GM18873 (cell line): ENCODE measurements around the gene PARD3.
"Not testable (repeated sequence)": the region's sequence is repeated elsewhere in the genome, so short reads cannot be mapped to it uniquely, and the experiment has no call there.

Experiments used
- ATAC-seq: cut with Tn5 transposase; IDR thresholded peaks from one replicate; pipeline ENCODE4 v1.9.1; 2021; ENCODE audit warnings: mild to moderate bottlenecking, moderate library complexity, moderate number of reproducible peaks; ENCODE audit not compliant: unreplicated experiment, low FRiP score

The PARD3 gene

GRCh38 chr10:34721208-34721840 lies 93.8 kb downstream of the PARD3 start:
- ATAC-seq: no peak

- no peak for ATAC-seq
Measured at GRCh38 chr10:34719746-34720145, 95.3 kb downstream of the PARD3 start.

GRCh38 chr10:34719328-34719727 lies 95.8 kb downstream of the PARD3 start:
- no peak for ATAC-seq

DNA sequence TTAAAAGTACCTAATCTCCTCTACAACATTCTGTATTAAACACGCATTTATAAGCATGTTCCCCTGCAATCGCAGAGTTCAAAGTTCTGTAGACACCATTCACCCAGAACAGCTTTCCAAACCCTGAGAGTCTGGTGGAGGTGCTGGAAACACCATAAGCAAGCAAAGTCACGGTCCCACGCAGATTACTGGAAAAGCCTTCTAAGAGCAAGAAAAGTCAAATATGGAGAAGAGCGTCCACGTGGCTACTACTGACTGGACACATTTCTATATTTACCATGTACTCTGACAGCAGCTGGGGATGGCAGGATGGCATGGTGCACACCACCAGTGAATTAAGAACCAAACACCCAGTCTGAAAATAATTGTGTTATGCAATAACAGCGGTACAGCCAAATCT lies 97.7 kb downstream of the PARD3 start:
- ATAC-seq: no peak

DNA sequence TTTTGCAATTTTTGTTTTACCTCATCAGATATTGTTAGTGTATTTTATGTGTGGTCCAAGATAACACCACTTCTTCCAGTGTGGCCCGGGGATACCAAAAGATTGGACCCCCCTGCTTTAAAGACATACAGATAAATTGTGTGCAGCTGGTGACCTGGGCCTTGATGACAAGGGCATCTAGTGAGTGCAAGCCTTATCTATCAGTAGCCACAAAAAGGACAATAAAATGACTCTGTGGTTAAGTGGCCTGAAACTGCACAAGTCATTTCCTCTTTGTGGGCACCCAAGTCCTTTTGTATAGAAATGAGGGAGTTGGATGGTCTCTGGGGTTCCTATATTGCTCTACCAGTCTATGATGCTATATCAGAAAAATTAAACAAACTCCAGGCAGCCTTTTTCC lies 98.1 kb downstream of the PARD3 start:
- ATAC-seq: peak; percentile 69

DNA sequence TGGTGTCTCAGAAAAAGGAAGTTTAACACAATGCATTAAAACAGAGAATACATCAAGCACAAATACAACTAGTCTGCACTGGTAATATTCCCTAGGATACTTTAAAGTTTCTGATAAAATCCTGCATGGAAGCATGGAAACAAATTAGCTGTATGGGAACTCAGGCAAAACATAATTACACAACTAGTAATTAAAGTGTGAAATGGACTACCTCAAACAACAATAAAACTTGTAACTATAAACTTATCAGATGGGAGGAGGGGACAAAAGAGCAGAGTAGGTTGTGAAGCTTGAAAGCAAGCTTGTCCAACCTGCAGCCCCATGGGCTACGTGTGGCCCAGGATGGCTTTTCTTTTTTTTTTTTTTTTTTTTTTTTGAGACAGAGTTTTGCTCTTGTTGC lies 98.9 kb downstream of the PARD3 start:
- ATAC-seq: no peak

DNA sequence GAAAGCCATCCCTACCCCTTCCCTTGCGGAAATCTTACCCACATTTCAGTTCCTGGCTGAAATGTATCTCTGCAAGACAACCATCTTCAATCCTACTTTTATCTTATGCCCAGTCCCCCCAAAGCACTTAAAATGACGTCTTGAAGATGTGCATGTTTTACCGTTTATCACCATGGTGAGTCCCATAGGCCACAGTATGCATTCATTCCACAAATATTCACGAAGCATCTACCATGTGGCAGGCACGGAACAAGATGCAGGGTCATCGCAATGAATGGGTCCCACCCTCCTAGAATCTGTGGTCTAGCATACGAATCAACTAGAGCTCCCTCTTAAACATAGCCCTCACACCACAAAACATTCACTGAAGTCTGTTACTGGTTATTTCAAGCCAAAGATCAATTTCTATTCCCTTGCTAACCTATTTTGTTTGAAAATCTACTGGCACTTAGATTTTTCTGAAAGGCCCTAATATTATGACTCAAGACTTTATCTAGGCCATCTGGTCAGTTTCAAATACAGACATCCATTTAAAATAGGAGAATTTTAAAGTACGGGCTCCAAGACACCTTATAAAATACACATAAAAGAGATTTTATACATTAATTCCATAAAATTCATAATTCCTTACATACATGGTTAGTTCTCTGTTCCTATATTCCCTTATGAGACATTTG lies 99.4 kb downstream of the PARD3 start:
- ATAC-seq: no peak

DNA sequence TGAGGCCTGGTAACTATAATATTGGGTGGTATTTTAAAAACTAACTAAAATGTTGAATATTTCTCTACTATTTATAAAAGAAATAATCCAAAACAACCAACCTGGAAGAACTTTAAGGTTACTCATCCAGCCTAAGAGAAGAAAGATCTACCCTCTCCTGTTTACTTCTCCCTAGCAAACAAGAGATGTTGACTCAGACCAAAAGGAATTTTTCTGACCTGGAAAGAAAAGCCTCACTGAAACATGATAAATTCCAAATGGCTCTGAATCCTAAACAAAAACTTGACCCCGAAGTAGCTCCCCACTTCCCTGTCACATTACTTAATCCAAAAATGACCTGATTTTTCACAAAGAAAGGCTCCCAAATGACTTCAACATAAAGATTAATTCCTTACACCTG lies 101.2 kb downstream of the PARD3 start:
- ATAC-seq: no peak

- no peak for ATAC-seq
Measured at GRCh38 chr10:34711500-34711899, 103.6 kb downstream of the PARD3 start.

- no peak for ATAC-seq
Measured at GRCh38 chr10:34710391-34710751, 104.7 kb downstream of the PARD3 start.

- no peak for ATAC-seq
Measured at GRCh38 chr10:34709637-34710390, 105.3 kb downstream of the PARD3 start.

DNA sequence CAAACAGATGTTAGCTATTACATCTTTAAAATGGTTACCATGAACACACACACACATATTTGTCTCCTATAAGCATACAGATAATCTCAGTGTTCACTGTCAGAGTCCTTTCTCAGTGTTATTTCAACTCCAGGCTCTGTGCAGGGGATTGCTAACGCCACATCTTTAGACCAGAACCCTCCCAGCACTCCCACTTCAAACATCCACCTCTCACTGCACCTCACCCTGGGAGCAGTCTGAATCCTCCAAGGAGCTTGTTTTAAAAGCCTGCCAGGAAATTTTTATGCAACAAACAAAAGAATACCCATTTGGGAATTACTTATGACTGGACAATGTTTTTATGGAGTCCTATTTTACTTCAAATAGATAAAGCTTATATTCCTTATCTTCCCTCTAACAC lies 107.4 kb downstream of the PARD3 start:
- ATAC-seq: no peak

- ATAC-seq: not testable (repeated sequence)
Measured at GRCh38 chr10:34706992-34707391, 108.1 kb downstream of the PARD3 start.

- no peak for ATAC-seq
Measured at GRCh38 chr10:34706147-34706546, 108.9 kb downstream of the PARD3 start.

- no peak for ATAC-seq
Measured at GRCh38 chr10:34705563-34705962, 109.5 kb downstream of the PARD3 start.

DNA sequence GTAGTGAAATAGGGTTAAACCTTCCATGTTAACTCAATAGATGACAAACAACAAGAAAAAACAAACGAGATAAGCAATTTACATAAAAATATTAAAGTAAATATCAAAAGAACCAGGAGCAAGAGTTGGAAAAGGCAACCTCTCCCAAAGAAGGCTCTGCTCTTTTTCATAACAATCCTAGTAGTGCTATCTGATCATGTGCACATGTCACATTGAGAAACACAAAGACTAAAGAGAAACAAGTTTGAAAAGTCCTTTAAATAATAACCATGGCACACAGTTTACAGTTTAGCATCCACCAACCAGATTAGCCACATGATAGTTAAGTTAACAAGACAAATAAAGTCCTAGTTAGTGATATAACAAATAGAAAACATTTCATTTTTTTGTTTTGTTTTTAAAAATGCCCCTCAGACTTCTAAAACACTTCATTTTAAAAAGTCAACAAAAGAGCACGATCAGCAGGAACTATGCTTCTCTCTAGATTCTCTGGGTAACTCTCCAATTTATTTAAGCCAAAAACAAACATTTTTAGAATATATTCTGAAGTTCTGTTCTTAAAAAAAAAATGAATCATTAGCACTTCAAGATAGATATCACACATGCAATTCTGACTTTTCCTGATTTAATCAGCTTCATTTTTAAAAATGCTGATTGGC lies 110.4 kb downstream of the PARD3 start:
- ATAC-seq: no peak

- no peak for ATAC-seq
Measured at GRCh38 chr10:34702982-34703381, 112.1 kb downstream of the PARD3 start.

- ATAC-seq: no peak
Measured at GRCh38 chr10:34702093-34702937, 112.8 kb downstream of the PARD3 start.

GRCh38 chr10:34701194-34701593 lies 113.9 kb downstream of the PARD3 start:
- no peak for ATAC-seq

GRCh38 chr10:34700752-34701151 lies 114.3 kb downstream of the PARD3 start:
- ATAC-seq: not testable (repeated sequence)
